ENCODE results near the gene NECTIN4. TPM values are rescaled to one million over a fixed set of nuclear protein-coding genes. Genes with fewer than 3 reads are reported as not detected.

Gene NECTIN4
- 0.59 and 1.9 TPM in 2 replicates for polyA plus RNA-seq (2012; rRNA removed)
- 1.0 and 1.2 TPM in 2 replicates for polyA plus RNA-seq (2012; cell fraction: cytosol; rRNA removed)
- polyA plus RNA-seq (2012; cell fraction: nucleus; rRNA removed) = 0.39 and 0.99 TPM in 2 replicates

DNA sequence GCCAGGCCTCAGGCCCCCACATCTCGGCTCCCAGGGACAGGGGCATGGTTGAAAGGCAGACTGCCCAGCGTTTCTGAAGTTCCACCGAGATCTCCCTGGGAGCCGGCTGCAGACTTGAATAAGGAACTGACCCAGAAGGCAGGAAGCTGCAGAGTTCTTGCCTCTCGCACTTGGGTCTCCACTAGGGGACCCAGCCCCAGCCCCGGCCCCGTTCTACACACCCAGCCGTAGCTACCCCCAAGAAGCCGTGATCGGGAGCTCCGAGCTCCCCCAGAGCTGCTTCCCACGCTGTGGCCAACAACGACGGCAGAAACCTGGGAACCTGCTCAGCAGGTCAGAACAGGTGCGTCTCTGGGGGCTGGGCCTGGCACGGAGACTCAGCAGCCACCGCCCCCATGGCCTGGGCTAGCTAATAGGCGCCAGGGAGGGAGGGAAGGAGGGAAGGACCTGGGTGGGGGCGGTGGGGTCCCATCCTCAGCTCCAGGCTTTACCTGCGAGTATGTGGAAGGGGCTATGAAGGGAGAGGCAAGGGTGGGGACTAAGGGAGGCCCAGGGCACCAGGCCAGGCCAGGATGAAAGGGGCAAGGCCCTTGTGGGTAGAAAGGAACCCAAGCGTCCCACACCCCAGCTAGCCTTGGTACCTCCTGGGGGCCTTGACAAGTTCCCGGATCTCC is at the start of gene NECTIN4:
Gene NECTIN4, minus strand, starts transcription at position 308 of the 674 bp plus-strand sequence. Its CDS starts 262 bp downstream, at position 46.
- no peaks in the 10 kb centered on the region for H3F3A ChIP-seq (replicated peaks; ENCODE audit: insufficient read depth)
- no peaks in the 10 kb centered on the region for H3K36me3 ChIP-seq (replicated peaks in 1 of 2; ENCODE audit: control insufficient read depth in 1 of 2, insufficient read depth in 2 of 2, low read length in 1 of 2)
- H3K27ac ChIP-seq (ENCODE audit: low read depth in 2 of 2, low read length in 1 of 2) = no peak within 1 kb of the TSS
- H3K9me3 ChIP-seq = no peaks in the 10 kb centered on the region
- H2AFZ ChIP-seq (ENCODE audit: low read depth) = no peak within 1 kb of the TSS
- no peaks in the 10 kb centered on the region for H3K79me2 ChIP-seq (ENCODE audit: insufficient read depth)
- H3K4me3 ChIP-seq (ENCODE audit: low read depth in 2 of 2, low read length in 1 of 2) = no peak within 1 kb of the TSS
- H3K9ac ChIP-seq = no peak within 1 kb of the TSS
- H3K9me2 ChIP-seq = no peaks in the 10 kb centered on the region
- H4K20me1 ChIP-seq (ENCODE audit: insufficient read depth) = no peaks in the 10 kb centered on the region
- WGBS (ENCODE audit: low lambda C conversion rate) = 85% methylated on average over 11 of the region's 22 CpGs
- ChIA-PET CTCF (interaction anchor here (0.6 to 22.7 kb wide), 3 partner anchors 7 to 19 kb away, joined by 3 to 198 read pairs (median 4); partner anchors contain the start of gene KLHDC9), POLR2A (no interaction called here)
- no peaks in the 10 kb centered on the region for H3K27me3 ChIP-seq (ENCODE audit: insufficient read depth)
- H3K4me1 ChIP-seq (ENCODE audit: control insufficient read depth in 1 of 2, insufficient read depth in 2 of 2, low read depth in 1 of 2, low read length in 1 of 2) = peaks cover 0 to 11% of the 10 kb centered on the region in 2 experiments; a peak in 1 of 4 replicates
- TF ChIP-seq NRF1 (IDR thresholded peaks at IDR 0.05; ENCODE audit: low read depth, low read length) = no peak
- no peak for TF ChIP-seq TAF1 (IDR thresholded peaks at IDR 0.05; ENCODE audit: borderline replicate concordance, low read depth, low read length)
- no peak for TF ChIP-seq YY1 (IDR thresholded peaks at IDR 0.05; ENCODE audit: low read depth)
- TF ChIP-seq, protein P1, sequence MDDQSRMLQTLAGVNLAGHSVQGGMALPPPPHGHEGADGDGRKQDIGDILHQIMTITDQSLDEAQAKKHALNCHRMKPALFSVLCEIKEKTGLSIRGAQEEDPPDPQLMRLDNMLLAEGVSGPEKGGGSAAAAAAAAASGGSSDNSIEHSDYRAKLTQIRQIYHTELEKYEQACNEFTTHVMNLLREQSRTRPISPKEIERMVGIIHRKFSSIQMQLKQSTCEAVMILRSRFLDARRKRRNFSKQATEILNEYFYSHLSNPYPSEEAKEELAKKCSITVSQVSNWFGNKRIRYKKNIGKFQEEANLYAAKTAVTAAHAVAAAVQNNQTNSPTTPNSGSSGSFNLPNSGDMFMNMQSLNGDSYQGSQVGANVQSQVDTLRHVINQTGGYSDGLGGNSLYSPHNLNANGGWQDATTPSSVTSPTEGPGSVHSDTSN (IDR thresholded peaks at IDR 0.05) = no peak
- TF ChIP-seq EP300 (IDR thresholded peaks at IDR 0.05; ENCODE audit: borderline replicate concordance in 1 of 2, low read depth in 1 of 2, low read length in 1 of 2) = no peak
- TF ChIP-seq RXRA (IDR thresholded peaks at IDR 0.05; ENCODE audit: borderline replicate concordance, low read depth) = no peak
- TF ChIP-seq, protein P2, sequence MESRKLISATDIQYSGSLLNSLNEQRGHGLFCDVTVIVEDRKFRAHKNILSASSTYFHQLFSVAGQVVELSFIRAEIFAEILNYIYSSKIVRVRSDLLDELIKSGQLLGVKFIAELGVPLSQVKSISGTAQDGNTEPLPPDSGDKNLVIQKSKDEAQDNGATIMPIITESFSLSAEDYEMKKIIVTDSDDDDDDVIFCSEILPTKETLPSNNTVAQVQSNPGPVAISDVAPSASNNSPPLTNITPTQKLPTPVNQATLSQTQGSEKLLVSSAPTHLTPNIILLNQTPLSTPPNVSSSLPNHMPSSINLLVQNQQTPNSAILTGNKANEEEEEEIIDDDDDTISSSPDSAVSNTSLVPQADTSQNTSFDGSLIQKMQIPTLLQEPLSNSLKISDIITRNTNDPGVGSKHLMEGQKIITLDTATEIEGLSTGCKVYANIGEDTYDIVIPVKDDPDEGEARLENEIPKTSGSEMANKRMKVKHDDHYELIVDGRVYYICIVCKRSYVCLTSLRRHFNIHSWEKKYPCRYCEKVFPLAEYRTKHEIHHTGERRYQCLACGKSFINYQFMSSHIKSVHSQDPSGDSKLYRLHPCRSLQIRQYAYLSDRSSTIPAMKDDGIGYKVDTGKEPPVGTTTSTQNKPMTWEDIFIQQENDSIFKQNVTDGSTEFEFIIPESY (IDR thresholded peaks at IDR 0.05; ENCODE audit: borderline replicate concordance, low read depth) = no peak
- TF ChIP-seq SMC3 (IDR thresholded peaks at IDR 0.05; ENCODE audit: low read depth, low read length) = no peak
- no peak for TF ChIP-seq MEF2A (IDR thresholded peaks at IDR 0.05; ENCODE audit: borderline replicate concordance, low read depth)
- no peak for TF ChIP-seq SIN3A (IDR thresholded peaks at IDR 0.05; ENCODE audit: borderline replicate concordance, low read depth, low read length)
- TF ChIP-seq, protein P3, sequence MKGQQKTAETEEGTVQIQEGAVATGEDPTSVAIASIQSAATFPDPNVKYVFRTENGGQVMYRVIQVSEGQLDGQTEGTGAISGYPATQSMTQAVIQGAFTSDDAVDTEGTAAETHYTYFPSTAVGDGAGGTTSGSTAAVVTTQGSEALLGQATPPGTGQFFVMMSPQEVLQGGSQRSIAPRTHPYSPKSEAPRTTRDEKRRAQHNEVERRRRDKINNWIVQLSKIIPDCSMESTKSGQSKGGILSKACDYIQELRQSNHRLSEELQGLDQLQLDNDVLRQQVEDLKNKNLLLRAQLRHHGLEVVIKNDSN (IDR thresholded peaks at IDR 0.05; ENCODE audit: borderline replicate concordance, low read depth) = no peak
- TF ChIP-seq, protein P4, sequence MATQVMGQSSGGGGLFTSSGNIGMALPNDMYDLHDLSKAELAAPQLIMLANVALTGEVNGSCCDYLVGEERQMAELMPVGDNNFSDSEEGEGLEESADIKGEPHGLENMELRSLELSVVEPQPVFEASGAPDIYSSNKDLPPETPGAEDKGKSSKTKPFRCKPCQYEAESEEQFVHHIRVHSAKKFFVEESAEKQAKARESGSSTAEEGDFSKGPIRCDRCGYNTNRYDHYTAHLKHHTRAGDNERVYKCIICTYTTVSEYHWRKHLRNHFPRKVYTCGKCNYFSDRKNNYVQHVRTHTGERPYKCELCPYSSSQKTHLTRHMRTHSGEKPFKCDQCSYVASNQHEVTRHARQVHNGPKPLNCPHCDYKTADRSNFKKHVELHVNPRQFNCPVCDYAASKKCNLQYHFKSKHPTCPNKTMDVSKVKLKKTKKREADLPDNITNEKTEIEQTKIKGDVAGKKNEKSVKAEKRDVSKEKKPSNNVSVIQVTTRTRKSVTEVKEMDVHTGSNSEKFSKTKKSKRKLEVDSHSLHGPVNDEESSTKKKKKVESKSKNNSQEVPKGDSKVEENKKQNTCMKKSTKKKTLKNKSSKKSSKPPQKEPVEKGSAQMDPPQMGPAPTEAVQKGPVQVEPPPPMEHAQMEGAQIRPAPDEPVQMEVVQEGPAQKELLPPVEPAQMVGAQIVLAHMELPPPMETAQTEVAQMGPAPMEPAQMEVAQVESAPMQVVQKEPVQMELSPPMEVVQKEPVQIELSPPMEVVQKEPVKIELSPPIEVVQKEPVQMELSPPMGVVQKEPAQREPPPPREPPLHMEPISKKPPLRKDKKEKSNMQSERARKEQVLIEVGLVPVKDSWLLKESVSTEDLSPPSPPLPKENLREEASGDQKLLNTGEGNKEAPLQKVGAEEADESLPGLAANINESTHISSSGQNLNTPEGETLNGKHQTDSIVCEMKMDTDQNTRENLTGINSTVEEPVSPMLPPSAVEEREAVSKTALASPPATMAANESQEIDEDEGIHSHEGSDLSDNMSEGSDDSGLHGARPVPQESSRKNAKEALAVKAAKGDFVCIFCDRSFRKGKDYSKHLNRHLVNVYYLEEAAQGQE (IDR thresholded peaks at IDR 0.05; ENCODE audit: low read depth, low read length) = no peak
- DNase-seq = no peak
- no peak within 1 kb of the TSS for H3K4me2 ChIP-seq

Data from SK-N-SH (cell line).